ENCODE data around the gene SMCO3.

DNA sequence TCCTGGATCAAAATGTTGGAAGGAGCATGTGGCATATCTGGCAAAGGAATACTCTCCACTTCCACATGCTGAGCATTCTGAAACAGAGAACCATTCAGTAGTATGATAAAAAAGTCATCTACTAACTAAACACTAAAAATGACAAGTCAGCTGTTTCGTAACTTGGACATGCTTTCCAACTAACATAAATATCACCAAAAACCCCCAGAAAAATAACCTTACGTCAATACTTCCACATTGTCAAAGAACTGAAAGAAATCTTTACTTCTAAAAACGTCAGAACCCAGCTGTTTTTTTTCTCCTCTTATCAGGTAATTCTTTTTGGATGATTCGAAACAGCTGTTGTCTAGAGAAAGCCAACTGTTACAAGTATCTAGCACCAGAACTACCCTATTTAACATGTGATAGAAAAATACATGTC is 18.9 kb downstream of the SMCO3 start:
- TF ChIP-seq ZNF274 (IDR thresholded peaks at IDR 0.05; ENCODE audit: low read length) (no peak), ZNF274 (tag by site-specific recombination; IDR thresholded peaks at IDR 0.05; ENCODE audit: borderline replicate concordance) (no peak), ZNF24 (tag by site-specific recombination; IDR thresholded peaks at IDR 0.05) (no peak), ZNF174 (tag by site-specific recombination; IDR thresholded peaks at IDR 0.05) (no peak), ZNF404 (tag by site-specific recombination; IDR thresholded peaks at IDR 0.05) (no peak)

Measured in HEK293 (cell line).